ENCODE data around the gene ZNF280C.

The ZNF280C gene

GRCh38 chrX:130267956-130268448, 697 bp downstream of the ZNF280C start:
- Histone ChIP-seq H3K27me3 (ENCODE audit: insufficient read depth, low read length) (no peaks in the 10 kb centered on the region), H3K4me1 (ENCODE audit: insufficient read depth, low read length, severe bottlenecking) (peaks cover 21% of the 10 kb centered on the region), H3K27ac (ENCODE audit: low read depth, low read length, poor library complexity, severe bottlenecking) (peak overlapping the region; percentile 63), H3K9me2 (ENCODE audit: low read depth, low read length) (no peaks in the 10 kb centered on the region), H3K79me2 (ENCODE audit: insufficient read depth, low read length) (peaks cover 37% of the 10 kb centered on the region), H4K20me1 (ENCODE audit: insufficient read depth, low read length) (no peaks in the 10 kb centered on the region), H3F3A (ENCODE audit: insufficient read depth, low read length) (no peaks in the 10 kb centered on the region), H2AFZ (ENCODE audit: low read length) (no peak overlapping the region), H3K36me3 (ENCODE audit: insufficient read depth, low read length) (no peaks in the 10 kb centered on the region; the same call in 1 of the 2 replicates), H3K4me3 (ENCODE audit: low read depth, low read length, poor library complexity, severe bottlenecking) (peak overlapping the region; percentile 98), H3K4me2 (ENCODE audit: low read length) (peak overlapping the region; percentile 77), H3K9ac (ENCODE audit: low read length) (peak overlapping the region; percentile 95), H3K9me3 (ENCODE audit: low read length) (no peaks in the 10 kb centered on the region)
- TF ChIP-seq, protein P1, sequence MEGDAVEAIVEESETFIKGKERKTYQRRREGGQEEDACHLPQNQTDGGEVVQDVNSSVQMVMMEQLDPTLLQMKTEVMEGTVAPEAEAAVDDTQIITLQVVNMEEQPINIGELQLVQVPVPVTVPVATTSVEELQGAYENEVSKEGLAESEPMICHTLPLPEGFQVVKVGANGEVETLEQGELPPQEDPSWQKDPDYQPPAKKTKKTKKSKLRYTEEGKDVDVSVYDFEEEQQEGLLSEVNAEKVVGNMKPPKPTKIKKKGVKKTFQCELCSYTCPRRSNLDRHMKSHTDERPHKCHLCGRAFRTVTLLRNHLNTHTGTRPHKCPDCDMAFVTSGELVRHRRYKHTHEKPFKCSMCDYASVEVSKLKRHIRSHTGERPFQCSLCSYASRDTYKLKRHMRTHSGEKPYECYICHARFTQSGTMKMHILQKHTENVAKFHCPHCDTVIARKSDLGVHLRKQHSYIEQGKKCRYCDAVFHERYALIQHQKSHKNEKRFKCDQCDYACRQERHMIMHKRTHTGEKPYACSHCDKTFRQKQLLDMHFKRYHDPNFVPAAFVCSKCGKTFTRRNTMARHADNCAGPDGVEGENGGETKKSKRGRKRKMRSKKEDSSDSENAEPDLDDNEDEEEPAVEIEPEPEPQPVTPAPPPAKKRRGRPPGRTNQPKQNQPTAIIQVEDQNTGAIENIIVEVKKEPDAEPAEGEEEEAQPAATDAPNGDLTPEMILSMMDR (IDR thresholded peaks at IDR 0.05; ENCODE audit: low read length), result no peak
- TF ChIP-seq EZH2 (IDR thresholded peaks at IDR 0.05; ENCODE audit: borderline replicate concordance, low read length), result no peak

DNA sequence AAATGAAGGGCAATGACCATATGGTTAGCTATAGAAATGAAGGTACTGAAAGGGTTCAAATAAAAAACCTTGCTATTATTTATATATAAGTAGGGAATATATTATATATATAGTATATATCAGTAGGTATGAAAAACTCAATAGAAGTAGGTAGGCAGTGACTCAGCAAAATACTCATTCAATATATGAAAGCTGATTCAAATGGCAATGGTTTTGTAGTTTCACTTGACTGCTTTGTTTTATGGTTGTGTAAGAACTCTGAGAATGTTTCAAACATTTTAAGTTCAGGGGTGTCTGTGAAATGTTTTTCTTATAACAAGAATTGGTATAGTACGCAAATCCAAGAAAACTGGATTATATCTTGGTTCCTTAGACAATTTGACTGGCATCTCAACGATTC, 4.1 kb downstream of the ZNF280C start:
- no peak overlapping the region for H3K9ac ChIP-seq (ENCODE audit: low read length)
- no peaks in the 10 kb centered on the region for H3K9me2 ChIP-seq (ENCODE audit: low read depth, low read length)
- no peak overlapping the region for H3K4me2 ChIP-seq (ENCODE audit: low read length)
- peaks cover 21% of the 10 kb centered on the region for H3K4me1 ChIP-seq (ENCODE audit: insufficient read depth, low read length, severe bottlenecking)
- no peaks in the 10 kb centered on the region; the same call in 1 of the 2 replicates for H3K36me3 ChIP-seq (ENCODE audit: insufficient read depth, low read length)
- H4K20me1 ChIP-seq (ENCODE audit: insufficient read depth, low read length), result no peaks in the 10 kb centered on the region
- H3K27me3 ChIP-seq (ENCODE audit: insufficient read depth, low read length), result no peaks in the 10 kb centered on the region
- no peak overlapping the region for H3K4me3 ChIP-seq (ENCODE audit: low read depth, low read length, poor library complexity, severe bottlenecking)
- H3K79me2 ChIP-seq (ENCODE audit: insufficient read depth, low read length), result peaks cover 51% of the 10 kb centered on the region
- no peak for TF ChIP-seq EZH2 (IDR thresholded peaks at IDR 0.05; ENCODE audit: borderline replicate concordance, low read length)
- TF ChIP-seq, protein P1 (IDR thresholded peaks at IDR 0.05; ENCODE audit: low read length), result no peak
- no peaks in the 10 kb centered on the region for H3K9me3 ChIP-seq (ENCODE audit: low read length)
- H3F3A ChIP-seq (ENCODE audit: insufficient read depth, low read length), result no peaks in the 10 kb centered on the region
- no peak overlapping the region for H2AFZ ChIP-seq (ENCODE audit: low read length)
- no peak overlapping the region for H3K27ac ChIP-seq (ENCODE audit: low read depth, low read length, poor library complexity, severe bottlenecking)

GRCh38 chrX:130263016-130263415, 5.7 kb downstream of the ZNF280C start:
- no peak overlapping the region for H3K27ac ChIP-seq (ENCODE audit: low read depth, low read length, poor library complexity, severe bottlenecking)
- H2AFZ ChIP-seq (ENCODE audit: low read length), result no peak overlapping the region
- H3K79me2 ChIP-seq (ENCODE audit: insufficient read depth, low read length), result peaks cover 50% of the 10 kb centered on the region
- no peaks in the 10 kb centered on the region for H3K9me2 ChIP-seq (ENCODE audit: low read depth, low read length)
- H3K9me3 ChIP-seq (ENCODE audit: low read length), result no peaks in the 10 kb centered on the region
- TF ChIP-seq EZH2 (IDR thresholded peaks at IDR 0.05; ENCODE audit: borderline replicate concordance, low read length), result no peak
- TF ChIP-seq, protein P1 (IDR thresholded peaks at IDR 0.05; ENCODE audit: low read length), result no peak
- H4K20me1 ChIP-seq (ENCODE audit: insufficient read depth, low read length), result no peaks in the 10 kb centered on the region
- H3K4me2 ChIP-seq (ENCODE audit: low read length), result no peak overlapping the region
- peaks cover 8% of the 10 kb centered on the region for H3K36me3 ChIP-seq (ENCODE audit: insufficient read depth, low read length)
- H3K27me3 ChIP-seq (ENCODE audit: insufficient read depth, low read length), result no peaks in the 10 kb centered on the region
- H3F3A ChIP-seq (ENCODE audit: insufficient read depth, low read length), result no peaks in the 10 kb centered on the region
- H3K4me1 ChIP-seq (ENCODE audit: insufficient read depth, low read length, severe bottlenecking), result peaks cover 18% of the 10 kb centered on the region
- H3K9ac ChIP-seq (ENCODE audit: low read length), result no peak overlapping the region
- no peak overlapping the region for H3K4me3 ChIP-seq (ENCODE audit: low read depth, low read length, poor library complexity, severe bottlenecking)
